K562 (cell line): ENCODE results near the gene PAN2. TPM values are rescaled to one million over a fixed set of nuclear protein-coding genes. Genes with fewer than 3 reads are reported as not detected.

ENCODE experiments used
- ATF7 ChIP-seq: fragments of 450-650 bp; IDR thresholded peaks from 2 replicates; pipeline ENCODE4 v1.7.1; 2014; ENCODE audit warnings: mild to moderate bottlenecking, moderate library complexity
- CBFA2T2 ChIP-seq: fragments of 450-650 bp; conservative IDR thresholded peaks from 2 replicates; pipeline ENCODE4 v1.6.1; 2017; ENCODE audit warnings: mild to moderate bottlenecking
- CBX1 ChIP-seq: sonication (generic); IDR thresholded peaks from 2 replicates; pipeline ENCODE4 v1.6.1; 2016; ENCODE audit warnings: antibody characterized with exemption, low read depth, mild to moderate bottlenecking
- ERF ChIP-seq: fragments of 450-650 bp; formaldehyde crosslinking; IDR thresholded peaks from 2 replicates; pipeline ENCODE4 v1.4.0; 2020; ENCODE audit warnings: mild to moderate bottlenecking, mixed read lengths
- GATA2 ChIP-seq: sonication (generic); formaldehyde crosslinking; IDR thresholded peaks from 2 replicates; pipeline ENCODE4 v1.4.0; 2020; ENCODE audit warnings: mild to moderate bottlenecking, missing genetic modification reagents
- GTF2E2 ChIP-seq: fragments of 200-800 bp; sonication (Bioruptor generic); IDR thresholded peaks from 2 replicates; pipeline ENCODE4 v1.6.1; 2016; ENCODE audit warnings: missing genetic modification characterization, missing compliant biosample characterization
- NBN ChIP-seq: fragments of 450-650 bp; IDR thresholded peaks from 2 replicates; pipeline ENCODE4 v1.6.1; 2016; ENCODE audit warnings: low read depth, mild to moderate bottlenecking
- NR4A1 ChIP-seq, 2 experiments: fragments of 250-450 bp in 1 of 2; fragments of 450-650 bp in 1 of 2; sonication (Bioruptor Pico) in 1 of 2; IDR thresholded peaks; 2 replicates each; pipeline versions ENCODE4 v1.4.0 to v1.6.1; 2016 to 2020; ENCODE audit warnings: mild to moderate bottlenecking in 2 of 2, missing compliant biosample characterization in 1 of 2, missing genetic modification characterization in 1 of 2, moderate library complexity in 1 of 2
- POLR2G ChIP-seq: fragments of 200-400 bp; formaldehyde crosslinking; IDR thresholded peaks from 2 replicates; pipeline ENCODE4 v1.6.1; 2017; ENCODE audit warnings: low read depth, mild to moderate bottlenecking, antibody characterized with exemption, low read length, moderate library complexity
- RBM14 ChIP-seq: fragments of 200-400 bp; formaldehyde crosslinking; IDR thresholded peaks from 2 replicates; pipeline ENCODE4 v1.6.1; 2018; ENCODE audit warnings: low read depth, mild to moderate bottlenecking, low read length, moderate library complexity, borderline replicate concordance; ENCODE audit not compliant: insufficient read depth
- SMARCC2 ChIP-seq: fragments of 450-650 bp; IDR thresholded peaks from 2 replicates; pipeline ENCODE4 v1.6.1; 2017; ENCODE audit warnings: antibody characterized with exemption, moderate library complexity, mild to moderate bottlenecking, low read depth
- ZNF324 ChIP-seq: fragments of 250-450 bp; sonication (Bioruptor Pico); IDR thresholded peaks from 2 replicates; pipeline ENCODE4 v1.4.0; 2020; ENCODE audit warnings: mild to moderate bottlenecking
- polyA plus RNA-seq, 8 experiments: library from polyadenylated mRNA; depleted of rRNA in 4 of 8; stranded (reverse) in 5 of 8; unstranded in 3 of 8; fragments of >200 nt; fragmentation: Nextera tagmentation in 2 of 8; fragmentation: Illumina TruSeq in 1 of 8; extraction: Ambion mirVana in 2 of 8; extraction: Trizol in 1 of 8; gene quantifications; 2 replicates each; pipeline versions ENCODE4 v1.2.1 to v1.2.3, GENCODE V29; 2011 to 2014; ENCODE audit warnings: inconsistent platforms in 1 of 8, missing spikeins in 1 of 8
- total RNA-seq, 7 experiments: library from RNA; depleted of rRNA in 6 of 7; stranded (reverse); fragments of >200 nt in 6 of 7; fragmentation: Illumina TruSeq in 2 of 7; extraction: Trizol in 2 of 7; gene quantifications; 2 replicates each; pipeline versions ENCODE4 v1.2.1 to v1.2.3, GENCODE V29; 2011 to 2021; ENCODE audit warnings: low replicate concordance in 1 of 7
- TF ChIP-seq, protein P1 (sequence below), 3 experiments: fragments of 200-800 bp in 1 of 3; sonication (Bioruptor generic) in 1 of 3; sonication (generic) in 1 of 3; formaldehyde crosslinking in 1 of 3; IDR thresholded peaks; 2 replicates each; pipeline versions ENCODE4 v1.6.1 to v1.8.0; 2016 to 2022; ENCODE audit warnings: mild to moderate bottlenecking in 2 of 3, missing compliant biosample characterization in 2 of 3, missing genetic modification characterization in 2 of 3, missing genetic modification reagents in 1 of 3
- TF ChIP-seq, protein P2 (sequence below): sonication (generic); formaldehyde crosslinking; IDR thresholded peaks from 2 replicates; pipeline ENCODE4 v1.8.1; 2022; ENCODE audit warnings: missing genetic modification reagents

Gene PAN2
- total and polyA plus RNA-seq, 9 of the 15 experiments (the other 6 are each of a cell fraction or from before 2014, with no cell fraction given) = 15.0 to 66.1 (median 25.9) TPM

DNA sequence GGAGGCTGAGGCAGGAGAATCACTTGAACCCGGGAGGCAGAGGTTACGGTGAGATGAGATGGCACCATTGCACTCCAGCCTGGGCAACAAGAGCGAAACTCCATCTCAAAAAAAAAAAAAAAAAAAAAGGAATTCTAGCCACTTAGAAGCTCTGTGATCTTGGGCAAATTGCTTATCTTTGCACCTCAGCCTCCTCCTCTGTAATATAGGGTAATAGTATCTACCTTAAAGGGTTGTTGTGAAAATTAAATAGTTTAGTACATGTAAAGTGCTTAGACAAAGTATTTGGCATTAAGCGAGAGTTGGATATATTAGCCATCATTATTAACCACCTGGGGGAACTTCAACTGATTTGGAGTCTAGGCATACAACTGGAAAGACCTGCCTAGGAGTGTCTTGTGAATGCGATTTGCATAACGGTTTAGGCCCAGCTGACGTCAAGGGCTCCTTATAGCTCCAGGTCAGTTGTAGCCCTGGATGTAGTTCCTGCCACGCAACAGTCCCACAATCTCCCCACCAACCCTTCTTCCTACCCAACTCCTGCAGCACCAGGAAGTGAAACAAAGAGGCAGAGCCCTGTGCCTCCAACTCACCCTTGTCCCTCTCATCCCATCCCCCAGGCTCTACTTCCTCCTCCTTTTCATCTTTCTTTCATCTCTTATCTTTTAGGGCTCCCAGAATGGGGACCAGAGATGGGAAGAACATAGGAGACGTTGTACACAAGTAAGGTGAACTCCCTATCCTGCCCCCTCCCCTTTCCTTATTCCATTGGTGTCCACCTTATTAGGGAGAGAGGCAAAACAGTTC lies 2.8 kb upstream of the PAN2 start (continued):
- TF ChIP-seq NR4A1 (CRISPR knock-in tag; IDR thresholded peaks at IDR 0.05) (no peak), NR4A1 (tag; IDR thresholded peaks at IDR 0.05) (no peak; the same call in 1 of the 2 replicates), SMARCC2 (no peak), POLR2G (peak; percentile 51), ATF7 (peak; percentile 96), GATA2 (CRISPR knock-in tag) (0 out of 2 replicates have a peak, but pooled peaks have one; percentile 10), NBN (peak; percentile 79; the same call in 1 of the 2 replicates), RBM14 (no peak), GTF2E2 (tag) (peak; percentile 64; the same call in 1 of the 2 replicates), CBX1 (no peak; the same call in 1 of the 2 replicates), ZNF324 (CRISPR knock-in tag) (0 out of 2 replicates have a peak, but pooled peaks have one; percentile 16), CBFA2T2 (no peak), ERF (CRISPR knock-in tag) (no peak)
- TF ChIP-seq, protein P1, sequence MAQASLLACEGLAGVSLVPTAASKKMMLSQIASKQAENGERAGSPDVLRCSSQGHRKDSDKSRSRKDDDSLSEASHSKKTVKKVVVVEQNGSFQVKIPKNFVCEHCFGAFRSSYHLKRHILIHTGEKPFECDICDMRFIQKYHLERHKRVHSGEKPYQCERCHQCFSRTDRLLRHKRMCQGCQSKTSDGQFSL (CRISPR knock-in tag; IDR thresholded peaks at IDR 0.05) = no peak
- TF ChIP-seq, protein P1 (tag; IDR thresholded peaks at IDR 0.05) = no peak
- TF ChIP-seq, protein P2, sequence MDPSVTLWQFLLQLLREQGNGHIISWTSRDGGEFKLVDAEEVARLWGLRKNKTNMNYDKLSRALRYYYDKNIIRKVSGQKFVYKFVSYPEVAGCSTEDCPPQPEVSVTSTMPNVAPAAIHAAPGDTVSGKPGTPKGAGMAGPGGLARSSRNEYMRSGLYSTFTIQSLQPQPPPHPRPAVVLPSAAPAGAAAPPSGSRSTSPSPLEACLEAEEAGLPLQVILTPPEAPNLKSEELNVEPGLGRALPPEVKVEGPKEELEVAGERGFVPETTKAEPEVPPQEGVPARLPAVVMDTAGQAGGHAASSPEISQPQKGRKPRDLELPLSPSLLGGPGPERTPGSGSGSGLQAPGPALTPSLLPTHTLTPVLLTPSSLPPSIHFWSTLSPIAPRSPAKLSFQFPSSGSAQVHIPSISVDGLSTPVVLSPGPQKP (CRISPR knock-in tag) = no peak
